ENCODE results near the gene CLP1.

- TF ChIP-seq CTCF (IDR thresholded peaks at IDR 0.05; ENCODE audit: low read depth, low read length, poor library complexity, severe bottlenecking), result peak; percentile 85
- TF ChIP-seq EZH2phosphoT487 (IDR thresholded peaks at IDR 0.05; ENCODE audit: borderline replicate concordance, low read length), result no peak
Observed at GRCh38 chr11:57644748-57645688, 12.5 kb upstream of the CLP1 start.

Data from DOHH2 (cell line).